K562 (cell line): Measurements from ENCODE around the gene SPATS2. TPM values are rescaled to one million over a fixed set of nuclear protein-coding genes. Genes with fewer than 3 reads are reported as not detected.

Experiments
- CBFA2T3 ChIP-seq: fragments of 450-650 bp; IDR thresholded peaks from 2 replicates; pipeline ENCODE4 v1.6.1; 2017
- HCFC1 ChIP-seq: IDR thresholded peaks from 2 replicates; pipeline ENCODE4 v1.6.1; 2012; ENCODE audit warnings: low read depth, low read length, improper control_type of control experiment
- HDAC1 ChIP-seq, 2 experiments: fragments of 450-650 bp; IDR thresholded peaks; 2 replicates each; pipeline ENCODE4 v1.6.1; 2016 to 2017; ENCODE audit warnings: inconsistent platforms in 1 of 2, mild to moderate bottlenecking in 1 of 2, moderate library complexity in 1 of 2
- KDM5B ChIP-seq: fragments of 200-600 bp; sonication (generic); IDR thresholded peaks from 2 replicates; pipeline ENCODE4 v1.6.1; 2012; ENCODE audit warnings: low read depth, mild to moderate bottlenecking, moderate library complexity, low read length, control low read depth, inconsistent platforms; ENCODE audit not compliant: insufficient replicate concordance
- MAFK ChIP-seq: IDR thresholded peaks from 2 replicates; pipeline ENCODE4 v1.6.1; 2011; ENCODE audit warnings: low read length, improper control_type of control experiment
- PHF8 ChIP-seq: fragments of 200-600 bp; sonication (generic); IDR thresholded peaks from 2 replicates; pipeline ENCODE4 v1.6.1; 2012; ENCODE audit warnings: mixed run types, mild to moderate bottlenecking, inconsistent platforms, low read length, moderate library complexity, borderline replicate concordance
- POLR2A ChIP-seq: fragments of 450-650 bp; conservative IDR thresholded peaks from 2 replicates; pipeline ENCODE4 v1.6.1; 2016
- TEAD1 ChIP-seq, 2 experiments: fragments of 450-650 bp in 1 of 2; sonication (generic) in 1 of 2; formaldehyde crosslinking; IDR thresholded peaks; 2 replicates each; pipeline versions ENCODE4 v1.4.0 to v1.8.0; 2020 to 2022; ENCODE audit warnings: mild to moderate bottlenecking in 2 of 2, missing genetic modification reagents in 1 of 2
- YY1 ChIP-seq, 3 experiments: IDR thresholded peaks; 2 replicates each; pipeline ENCODE4 v1.6.1; 2011; ENCODE audit warnings: low read length in 2 of 3, mild to moderate bottlenecking in 2 of 3, moderate library complexity in 2 of 3, borderline replicate concordance in 1 of 3, control low read depth in 1 of 3, low read depth in 1 of 3; ENCODE audit not compliant: insufficient read depth in 3 of 3, insufficient replicate concordance in 2 of 3, control insufficient read depth in 1 of 3, insufficient read length in 1 of 3; ENCODE audit errors: extremely low read depth in 1 of 3
- ZNF212 ChIP-seq: fragments of 450-650 bp; formaldehyde crosslinking; IDR thresholded peaks from 2 replicates; pipeline ENCODE4 v1.4.0; 2020; ENCODE audit warnings: mild to moderate bottlenecking
- ZNF263 ChIP-seq: sonication (generic); formaldehyde crosslinking; IDR thresholded peaks from 2 replicates; pipeline ENCODE4 v1.8.0; 2022; ENCODE audit warnings: mild to moderate bottlenecking, missing genetic modification reagents, borderline replicate concordance
- ZNF668 ChIP-seq: fragments of 250-450 bp; sonication (Bioruptor Pico); IDR thresholded peaks from 2 replicates; pipeline ENCODE4 v1.8.0; 2022; ENCODE audit warnings: mild to moderate bottlenecking, inconsistent platforms
- ZNF717 ChIP-seq: fragments of 250-450 bp; sonication (Bioruptor Pico); IDR thresholded peaks from 2 replicates; pipeline ENCODE4 v1.5.0; 2021
- ZSCAN32 ChIP-seq: fragments of 450-650 bp; formaldehyde crosslinking; IDR thresholded peaks from 2 replicates; pipeline ENCODE4 v1.4.0; 2020; ENCODE audit warnings: mild to moderate bottlenecking, moderate library complexity
- polyA plus RNA-seq, 8 experiments: library from polyadenylated mRNA; depleted of rRNA in 4 of 8; stranded (reverse) in 5 of 8; unstranded in 3 of 8; fragments of >200 nt; fragmentation: Nextera tagmentation in 2 of 8; fragmentation: Illumina TruSeq in 1 of 8; extraction: Ambion mirVana in 2 of 8; extraction: Trizol in 1 of 8; gene quantifications; 2 replicates each; pipeline versions ENCODE4 v1.2.1 to v1.2.3, GENCODE V29; 2011 to 2014; ENCODE audit warnings: inconsistent platforms in 1 of 8, missing spikeins in 1 of 8
- total RNA-seq, 7 experiments: library from RNA; depleted of rRNA in 6 of 7; stranded (reverse); fragments of >200 nt in 6 of 7; fragmentation: Illumina TruSeq in 2 of 7; extraction: Trizol in 2 of 7; gene quantifications; 2 replicates each; pipeline versions ENCODE4 v1.2.1 to v1.2.3, GENCODE V29; 2011 to 2021; ENCODE audit warnings: low replicate concordance in 1 of 7
- TF ChIP-seq, protein P1 (sequence below): sonication (generic); formaldehyde crosslinking; IDR thresholded peaks from 2 replicates; pipeline ENCODE4 v1.8.1; 2023; ENCODE audit warnings: mild to moderate bottlenecking, missing genetic modification reagents
- TF ChIP-seq, protein P2 (sequence below): fragments of 450-650 bp; IDR thresholded peaks from 2 replicates; pipeline ENCODE4 v1.6.1; 2018; ENCODE audit not compliant: partially characterized antibody
- TF ChIP-seq, protein P3 (sequence below): sonication (generic); formaldehyde crosslinking; IDR thresholded peaks from 2 replicates; pipeline ENCODE4 v1.8.0; 2022; ENCODE audit warnings: mild to moderate bottlenecking, missing genetic modification reagents
- TF ChIP-seq, protein P4 (sequence below), 2 experiments: fragments of 450-650 bp; conservative IDR thresholded peaks; 2 replicates each; pipeline ENCODE4 v1.6.1; 2017; ENCODE audit warnings: mild to moderate bottlenecking in 2 of 2, moderate library complexity in 2 of 2

Gene SPATS2
- total and polyA plus RNA-seq, 9 of the 15 experiments (the other 6 are each of a cell fraction or from before 2014, with no cell fraction given) = 5.4 to 48.2 (median 17.5) TPM

DNA sequence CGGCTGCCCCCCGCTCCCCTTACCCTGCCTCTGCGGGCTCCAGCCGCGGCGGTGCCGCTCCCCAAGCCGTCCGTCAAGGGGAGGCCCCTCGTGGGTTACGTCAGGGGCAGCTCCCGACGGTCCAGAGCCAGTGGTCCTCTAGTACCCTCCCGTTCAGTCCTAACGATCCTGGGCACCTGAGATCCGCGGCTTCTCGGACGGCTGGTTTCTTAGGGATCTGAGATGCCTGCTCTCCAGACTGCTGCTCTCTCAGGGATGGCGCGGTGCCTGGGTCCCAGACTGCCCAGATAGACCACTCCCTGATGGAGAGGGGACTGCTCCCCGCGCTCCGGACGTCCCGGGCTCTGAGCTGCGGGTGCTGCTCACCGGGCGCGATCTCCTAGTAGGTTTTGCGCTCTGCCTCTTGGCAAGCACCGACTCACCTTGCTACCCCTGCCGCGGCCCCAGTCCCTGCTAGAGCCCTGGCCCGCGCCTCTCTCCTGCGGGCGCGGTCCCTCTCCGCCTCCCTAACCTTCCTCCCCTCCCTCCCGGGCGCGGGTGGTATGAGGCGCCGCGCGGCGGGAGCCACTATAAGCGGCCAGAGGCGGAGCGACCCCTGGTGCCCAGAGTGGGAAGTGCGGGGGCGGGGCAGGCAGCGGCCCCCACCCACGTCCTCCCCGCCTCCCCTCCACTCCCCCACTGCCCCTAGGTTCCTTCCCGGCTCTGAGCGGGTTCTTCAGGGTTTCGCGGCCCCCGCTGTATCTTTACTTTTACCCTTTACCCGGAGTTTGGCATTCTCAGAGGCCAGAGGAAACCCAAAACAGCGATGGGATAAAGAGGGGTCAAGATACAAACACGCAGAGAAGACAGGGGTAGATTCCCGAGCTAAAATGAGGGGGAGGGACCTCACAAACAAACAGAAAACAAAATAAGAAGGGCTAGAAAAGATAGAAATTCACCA, 30.3 kb upstream of the SPATS2 start, which contains the start of gene C1QL4 (continued):
- TF ChIP-seq ZNF263 (peak; percentile 39; the same call in 1 of the 2 replicates), ZNF212 (no peak), HDAC1 (IDR thresholded peaks at IDR 0.05) (no peak), PHF8 (peak; percentile 60; the same call in 1 of the 2 replicates), ZSCAN32 (CRISPR knock-in tag) (no peak), POLR2A (0 out of 2 replicates have a peak, but pooled peaks have one; percentile 33), ZNF668 (CRISPR knock-in tag) (no peak), TEAD1 (CRISPR knock-in tag; IDR thresholded peaks at IDR 0.05) (peak in 1 of 2 experiments; percentile 41; a peak in 1 of 4 replicates), ZNF717 (no peak), KDM5B (peak; percentile 58), YY1 (IDR thresholded peaks at IDR 0.05; ENCODE audit: borderline replicate concordance in 1 of 3, control insufficient read depth in 1 of 3, extremely low read depth in 1 of 3, insufficient read depth in 3 of 3, insufficient read length in 1 of 3, insufficient replicate concordance in 2 of 3, low read depth in 1 of 3, low read length in 2 of 3) (peak in 2 of 3 experiments; percentile 30 to 46), MAFK (no peak), CBFA2T3 (no peak), HCFC1 (no peak)
- TF ChIP-seq, protein P1, sequence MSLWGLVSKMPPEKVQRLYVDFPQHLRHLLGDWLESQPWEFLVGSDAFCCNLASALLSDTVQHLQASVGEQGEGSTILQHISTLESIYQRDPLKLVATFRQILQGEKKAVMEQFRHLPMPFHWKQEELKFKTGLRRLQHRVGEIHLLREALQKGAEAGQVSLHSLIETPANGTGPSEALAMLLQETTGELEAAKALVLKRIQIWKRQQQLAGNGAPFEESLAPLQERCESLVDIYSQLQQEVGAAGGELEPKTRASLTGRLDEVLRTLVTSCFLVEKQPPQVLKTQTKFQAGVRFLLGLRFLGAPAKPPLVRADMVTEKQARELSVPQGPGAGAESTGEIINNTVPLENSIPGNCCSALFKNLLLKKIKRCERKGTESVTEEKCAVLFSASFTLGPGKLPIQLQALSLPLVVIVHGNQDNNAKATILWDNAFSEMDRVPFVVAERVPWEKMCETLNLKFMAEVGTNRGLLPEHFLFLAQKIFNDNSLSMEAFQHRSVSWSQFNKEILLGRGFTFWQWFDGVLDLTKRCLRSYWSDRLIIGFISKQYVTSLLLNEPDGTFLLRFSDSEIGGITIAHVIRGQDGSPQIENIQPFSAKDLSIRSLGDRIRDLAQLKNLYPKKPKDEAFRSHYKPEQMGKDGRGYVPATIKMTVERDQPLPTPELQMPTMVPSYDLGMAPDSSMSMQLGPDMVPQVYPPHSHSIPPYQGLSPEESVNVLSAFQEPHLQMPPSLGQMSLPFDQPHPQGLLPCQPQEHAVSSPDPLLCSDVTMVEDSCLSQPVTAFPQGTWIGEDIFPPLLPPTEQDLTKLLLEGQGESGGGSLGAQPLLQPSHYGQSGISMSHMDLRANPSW = no peak
- TF ChIP-seq, protein P2, sequence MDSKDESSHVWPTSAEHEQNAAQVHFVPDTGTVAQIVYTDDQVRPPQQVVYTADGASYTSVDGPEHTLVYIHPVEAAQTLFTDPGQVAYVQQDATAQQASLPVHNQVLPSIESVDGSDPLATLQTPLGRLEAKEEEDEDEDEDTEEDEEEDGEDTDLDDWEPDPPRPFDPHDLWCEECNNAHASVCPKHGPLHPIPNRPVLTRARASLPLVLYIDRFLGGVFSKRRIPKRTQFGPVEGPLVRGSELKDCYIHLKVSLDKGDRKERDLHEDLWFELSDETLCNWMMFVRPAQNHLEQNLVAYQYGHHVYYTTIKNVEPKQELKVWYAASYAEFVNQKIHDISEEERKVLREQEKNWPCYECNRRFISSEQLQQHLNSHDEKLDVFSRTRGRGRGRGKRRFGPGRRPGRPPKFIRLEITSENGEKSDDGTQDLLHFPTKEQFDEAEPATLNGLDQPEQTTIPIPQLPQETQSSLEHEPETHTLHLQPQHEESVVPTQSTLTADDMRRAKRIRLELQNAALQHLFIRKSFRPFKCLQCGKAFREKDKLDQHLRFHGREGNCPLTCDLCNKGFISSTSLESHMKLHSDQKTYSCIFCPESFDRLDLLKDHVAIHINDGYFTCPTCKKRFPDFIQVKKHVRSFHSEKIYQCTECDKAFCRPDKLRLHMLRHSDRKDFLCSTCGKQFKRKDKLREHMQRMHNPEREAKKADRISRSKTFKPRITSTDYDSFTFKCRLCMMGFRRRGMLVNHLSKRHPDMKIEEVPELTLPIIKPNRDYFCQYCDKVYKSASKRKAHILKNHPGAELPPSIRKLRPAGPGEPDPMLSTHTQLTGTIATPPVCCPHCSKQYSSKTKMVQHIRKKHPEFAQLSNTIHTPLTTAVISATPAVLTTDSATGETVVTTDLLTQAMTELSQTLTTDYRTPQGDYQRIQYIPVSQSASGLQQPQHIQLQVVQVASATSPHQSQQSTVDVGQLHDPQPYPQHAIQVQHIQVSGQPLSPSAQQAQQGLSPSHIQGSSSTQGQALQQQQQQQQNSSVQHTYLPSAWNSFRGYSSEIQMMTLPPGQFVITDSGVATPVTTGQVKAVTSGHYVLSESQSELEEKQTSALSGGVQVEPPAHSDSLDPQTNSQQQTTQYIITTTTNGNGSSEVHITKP = peak; percentile 89
- TF ChIP-seq, protein P3, sequence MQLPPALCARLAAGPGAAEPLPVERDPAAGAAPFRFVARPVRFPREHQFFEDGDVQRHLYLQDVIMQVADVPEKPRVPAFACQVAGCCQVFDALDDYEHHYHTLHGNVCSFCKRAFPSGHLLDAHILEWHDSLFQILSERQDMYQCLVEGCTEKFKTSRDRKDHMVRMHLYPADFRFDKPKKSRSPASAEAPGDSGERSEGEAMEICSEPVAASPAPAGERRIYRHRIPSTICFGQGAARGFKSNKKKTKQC (CRISPR knock-in tag) = 0 out of 2 replicates have a peak, but pooled peaks have one; percentile 35
- TF ChIP-seq, protein P4, sequence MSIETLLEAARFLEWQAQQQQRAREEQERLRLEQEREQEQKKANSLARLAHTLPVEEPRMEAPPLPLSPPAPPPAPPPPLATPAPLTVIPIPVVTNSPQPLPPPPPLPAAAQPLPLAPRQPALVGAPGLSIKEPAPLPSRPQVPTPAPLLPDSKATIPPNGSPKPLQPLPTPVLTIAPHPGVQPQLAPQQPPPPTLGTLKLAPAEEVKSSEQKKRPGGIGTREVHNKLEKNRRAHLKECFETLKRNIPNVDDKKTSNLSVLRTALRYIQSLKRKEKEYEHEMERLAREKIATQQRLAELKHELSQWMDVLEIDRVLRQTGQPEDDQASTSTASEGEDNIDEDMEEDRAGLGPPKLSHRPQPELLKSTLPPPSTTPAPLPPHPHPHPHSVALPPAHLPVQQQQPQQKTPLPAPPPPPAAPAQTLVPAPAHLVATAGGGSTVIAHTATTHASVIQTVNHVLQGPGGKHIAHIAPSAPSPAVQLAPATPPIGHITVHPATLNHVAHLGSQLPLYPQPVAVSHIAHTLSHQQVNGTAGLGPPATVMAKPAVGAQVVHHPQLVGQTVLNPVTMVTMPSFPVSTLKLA (conservative IDR thresholded peaks at IDR 0.05) = peak in 1 of 2 experiments; percentile 33; a peak in 1 of 4 replicates
